DND-41 (cell line): ENCODE measurements around the gene CTSW.
A peak's percentile ranks its signal among the peaks of the same experiment; 100 is the strongest.

Source experiments
- ATAC-seq: fragments of 200-7000 bp; cut with Tn5 transposase; 3 replicates; pipeline ENCODE4 v1.9.1; 2021; ENCODE audit warnings: low read depth; ENCODE audit not compliant: insufficient read depth
- DNase-seq: peaks from one replicate; pipeline ENCODE4 v3.0.0-alpha.2; 2020
- H2AFZ ChIP-seq: 2 replicates; pipeline ENCODE4 v1.6.0; 2012; ENCODE audit warnings: low read depth, low read length
- H3K27ac ChIP-seq: 2 replicates; pipeline ENCODE4 v1.5.1; 2012; ENCODE audit warnings: low read length, inconsistent platforms
- H3K27me3 ChIP-seq: fragments of 200-600 bp; sonication (generic); 2 replicates; pipeline ENCODE4 v1.6.0; 2012; ENCODE audit warnings: low read length, mild to moderate bottlenecking, inconsistent platforms; ENCODE audit not compliant: insufficient read depth, poor library complexity
- H3K36me3 ChIP-seq: 2 replicates; pipeline ENCODE4 v1.5.1; 2012; ENCODE audit warnings: low read length, inconsistent platforms; ENCODE audit not compliant: insufficient read depth
- H3K4me1 ChIP-seq: 2 replicates; pipeline ENCODE4 v1.5.1; 2012; ENCODE audit warnings: mild to moderate bottlenecking, low read length; ENCODE audit not compliant: insufficient read depth
- H3K4me2 ChIP-seq: 2 replicates; pipeline ENCODE4 v1.6.0; 2012; ENCODE audit warnings: mild to moderate bottlenecking, moderate library complexity, low read length, inconsistent platforms; ENCODE audit not compliant: insufficient read depth
- H3K4me3 ChIP-seq, 2 experiments: fragments of 200-600 bp in 1 of 2; shearing (Covaris generic) in 1 of 2; 2 replicates each; pipeline ENCODE4 v1.5.1; 2012 to 2016; ENCODE audit warnings: inconsistent platforms in 2 of 2, low read length in 2 of 2, mild to moderate bottlenecking in 2 of 2, low read depth in 1 of 2, moderate library complexity in 1 of 2
- H3K79me2 ChIP-seq: 2 replicates; pipeline ENCODE4 v1.6.0; 2012; ENCODE audit warnings: low read length, inconsistent platforms; ENCODE audit not compliant: insufficient read depth
- H3K9ac ChIP-seq: 2 replicates; pipeline ENCODE4 v1.6.0; 2012; ENCODE audit warnings: low read depth, mild to moderate bottlenecking, inconsistent platforms, low read length, moderate library complexity
- H3K9me3 ChIP-seq: 2 replicates; pipeline ENCODE4 v1.5.1; 2012; ENCODE audit warnings: low read length, moderate library complexity, mild to moderate bottlenecking, inconsistent platforms; ENCODE audit not compliant: insufficient read depth, severe bottlenecking
- H4K20me1 ChIP-seq: 2 replicates; pipeline ENCODE4 v1.6.0; 2012; ENCODE audit warnings: low read length; ENCODE audit not compliant: insufficient read depth
- CTCF ChIP-seq: IDR thresholded peaks from 2 replicates; pipeline ENCODE4 v1.5.1; 2012; ENCODE audit warnings: borderline replicate concordance, low read length, moderate library complexity, mild to moderate bottlenecking; ENCODE audit not compliant: poor library complexity, severe bottlenecking; ENCODE audit errors: extremely low read depth
- EZH2 ChIP-seq: IDR thresholded peaks from 3 replicates; pipeline ENCODE4 v1.6.1; 2012; ENCODE audit warnings: borderline replicate concordance, low read depth, mild to moderate bottlenecking, moderate library complexity, low read length, inconsistent platforms; ENCODE audit not compliant: severe bottlenecking

Gene CTSW

GRCh38 chr11:65869643-65870306 is 9.9 kb upstream of the CTSW start:
- no peak overlapping the region for H3K4me2 ChIP-seq
- peaks cover 27% of the 10 kb centered on the region for H3K36me3 ChIP-seq
- no peak overlapping the region for H3K9ac ChIP-seq
- H2AFZ ChIP-seq, result no peak overlapping the region
- H3K9me3 ChIP-seq, result no peaks in the 10 kb centered on the region
- H3K4me1 ChIP-seq, result peaks cover 19% of the 10 kb centered on the region
- 0 out of 3 replicates have a peak, but pooled peaks have one; percentile 2 for ATAC-seq
- H3K27me3 ChIP-seq, result no peaks in the 10 kb centered on the region
- DNase-seq, result no peak
- TF ChIP-seq EZH2 (no peak), CTCF (no peak)
- H3K27ac ChIP-seq, result no peak overlapping the region
- peaks cover 15% of the 10 kb centered on the region for H4K20me1 ChIP-seq
- no peak overlapping the region for H3K4me3 ChIP-seq
- no peaks in the 10 kb centered on the region for H3K79me2 ChIP-seq

GRCh38 chr11:65870307-65870658 is 9.4 kb upstream of the CTSW start:
- no peaks in the 10 kb centered on the region for H3K9me3 ChIP-seq
- DNase-seq (no peak), ATAC-seq (no peak)
- no peak overlapping the region for H3K4me3 ChIP-seq
- H3K4me2 ChIP-seq, result no peak overlapping the region
- H3K9ac ChIP-seq, result no peak overlapping the region
- H3K36me3 ChIP-seq, result peaks cover 21% of the 10 kb centered on the region
- TF ChIP-seq CTCF (no peak), EZH2 (no peak)
- no peak overlapping the region for H2AFZ ChIP-seq
- H3K4me1 ChIP-seq, result peaks cover 19% of the 10 kb centered on the region
- no peak overlapping the region for H3K27ac ChIP-seq
- H3K79me2 ChIP-seq, result no peaks in the 10 kb centered on the region
- peaks cover 10% of the 10 kb centered on the region for H4K20me1 ChIP-seq
- no peaks in the 10 kb centered on the region for H3K27me3 ChIP-seq

GRCh38 chr11:65870706-65871681 is 8.6 kb upstream of the CTSW start:
- Histone ChIP-seq H3K9me3 (no peaks in the 10 kb centered on the region), H3K27ac (no peak overlapping the region), H3K9ac (no peak overlapping the region), H4K20me1 (peaks cover 5% of the 10 kb centered on the region; the same call in 1 of the 2 replicates), H3K4me3 (no peak overlapping the region), H3K4me1 (peaks cover 19% of the 10 kb centered on the region), H2AFZ (no peak overlapping the region), H3K79me2 (no peaks in the 10 kb centered on the region), H3K4me2 (no peak overlapping the region), H3K36me3 (peaks cover 14% of the 10 kb centered on the region), H3K27me3 (no peaks in the 10 kb centered on the region)
- TF ChIP-seq EZH2 (no peak), CTCF (no peak)
- no peak for DNase-seq
- no peak for ATAC-seq
